Measurements from ENCODE around the gene SYP. TPM values are rescaled to one million over a fixed set of nuclear protein-coding genes. Genes with fewer than 3 reads are reported as not detected.

The SYP gene
- total and polyA plus RNA-seq, 2 donors (not counting 1 experiment from before 2014, with no cell fraction given) = 1.2 to 1.6 TPM

- H3K27ac Mint-ChIP-seq = no peak overlapping the region
- H3K4me1 Mint-ChIP-seq = peaks cover 8% of the 10 kb centered on the region
- H3K27me3 Mint-ChIP-seq = no peaks in the 10 kb centered on the region
- no peak for DNase-seq
- ChIA-PET POLR2A (no interaction called here), CTCF (no interaction called here)
- H3K79me2 ChIP-seq (ENCODE audit: control insufficient read depth, insufficient read depth, low read length) = no peaks in the 10 kb centered on the region
- intact Hi-C loops (cut with micrococcal nuclease) = no loop called here
- H3K36me3 ChIP-seq (replicated peaks in 1 of 2; ENCODE audit: control extremely low read depth in 1 of 2, control insufficient read depth in 1 of 2, extremely low read depth in 1 of 2, insufficient read depth in 2 of 2, low read length in 1 of 2) = no peaks in the 10 kb centered on the region
- WGBS (ENCODE audit: insufficient coverage) = 32% methylated on average over 3 of the region's 12 CpGs
- H3K4me1 ChIP-seq (ENCODE audit: control insufficient read depth in 2 of 2, insufficient read depth in 2 of 2, low read length in 2 of 2) = peaks cover 4 to 13% of the 10 kb centered on the region in 2 donors
- H3K9ac ChIP-seq (ENCODE audit: low read length) = no peak overlapping the region
- H3K4me3 ChIP-seq (ENCODE audit: control extremely low read depth in 1 of 5, extremely low read depth in 1 of 5, insufficient read depth in 1 of 5, low read depth in 2 of 5, low read length in 4 of 5) = no peak overlapping the region
- H3K27ac ChIP-seq (ENCODE audit: low read length in 2 of 2) = no peak overlapping the region
- no peak for ATAC-seq (ENCODE audit: low read depth)
- no peaks in the 10 kb centered on the region for H4K20me1 ChIP-seq (ENCODE audit: control insufficient read depth, insufficient read depth, low read length, poor library complexity, severe bottlenecking)
- no peaks in the 10 kb centered on the region for H3K9me3 Mint-ChIP-seq (ENCODE audit: insufficient read depth)
- H3K27me3 ChIP-seq (replicated peaks in 1 of 4; ENCODE audit: control extremely low read depth in 1 of 4, control insufficient read depth in 3 of 4, insufficient read depth in 4 of 4, low read length in 3 of 4) = no peaks in the 10 kb centered on the region
- no peaks in the 10 kb centered on the region for H3K9me3 ChIP-seq (ENCODE audit: control extremely low read depth in 1 of 3, control insufficient read depth in 2 of 3, insufficient read depth in 1 of 3, low read length in 2 of 3)
- H2AFZ ChIP-seq (ENCODE audit: insufficient read depth, low read depth, low read length, poor library complexity, severe bottlenecking) = no peak overlapping the region
- H3K4me2 ChIP-seq (replicated peaks; ENCODE audit: low read depth, low read length, poor library complexity, severe bottlenecking) = no peak overlapping the region
- no peak for TF ChIP-seq CTCF (IDR thresholded peaks at IDR 0.05)
- H3K4me3 Mint-ChIP-seq = peak overlapping the region; percentile 50
Observed at GRCh38 chrX:49198540-49199314, 1.3 kb downstream of the SYP start.

GRCh38 chrX:49197543-49198087 lies 2.4 kb downstream of the SYP start:
- no peaks in the 10 kb centered on the region for H4K20me1 ChIP-seq (ENCODE audit: control insufficient read depth, insufficient read depth, low read length, poor library complexity, severe bottlenecking)
- ChIA-PET POLR2A (no interaction called here), CTCF (no interaction called here)
- H3K27ac Mint-ChIP-seq = no peak overlapping the region
- no peaks in the 10 kb centered on the region for H3K27me3 ChIP-seq (replicated peaks in 1 of 4; ENCODE audit: control extremely low read depth in 1 of 4, control insufficient read depth in 3 of 4, insufficient read depth in 4 of 4, low read length in 3 of 4)
- H3K9ac ChIP-seq (ENCODE audit: low read length) = no peak overlapping the region
- no peaks in the 10 kb centered on the region for H3K9me3 ChIP-seq (ENCODE audit: control extremely low read depth in 1 of 3, control insufficient read depth in 2 of 3, insufficient read depth in 1 of 3, low read length in 2 of 3)
- no peaks in the 10 kb centered on the region for H3K36me3 ChIP-seq (replicated peaks in 1 of 2; ENCODE audit: control extremely low read depth in 1 of 2, control insufficient read depth in 1 of 2, extremely low read depth in 1 of 2, insufficient read depth in 2 of 2, low read length in 1 of 2)
- H3K4me1 Mint-ChIP-seq = peaks cover 13% of the 10 kb centered on the region
- WGBS (ENCODE audit: insufficient coverage) = 92% methylated on average over 9 of the region's 13 CpGs
- no peak for ATAC-seq (ENCODE audit: low read depth)
- no peaks in the 10 kb centered on the region for H3K9me3 Mint-ChIP-seq (ENCODE audit: insufficient read depth)
- no peaks in the 10 kb centered on the region for H3K27me3 Mint-ChIP-seq
- TF ChIP-seq CTCF (IDR thresholded peaks at IDR 0.05) (no peak), EZH2 (IDR thresholded peaks at IDR 0.05; ENCODE audit: borderline replicate concordance, insufficient read depth, low read depth, low read length, poor library complexity, severe bottlenecking) (no peak)
- H3K4me3 Mint-ChIP-seq = no peak overlapping the region
- no peak overlapping the region for H2AFZ ChIP-seq (ENCODE audit: insufficient read depth, low read depth, low read length, poor library complexity, severe bottlenecking)
- H3K27ac ChIP-seq (ENCODE audit: low read length in 2 of 2) = no peak overlapping the region
- peaks cover 4 to 16% of the 10 kb centered on the region in 2 donors for H3K4me1 ChIP-seq (ENCODE audit: control insufficient read depth in 2 of 2, insufficient read depth in 2 of 2, low read length in 2 of 2)
- no peak overlapping the region for H3K4me3 ChIP-seq (ENCODE audit: control extremely low read depth in 1 of 5, extremely low read depth in 1 of 5, insufficient read depth in 1 of 5, low read depth in 2 of 5, low read length in 4 of 5)
- H3K4me2 ChIP-seq (replicated peaks; ENCODE audit: low read depth, low read length, poor library complexity, severe bottlenecking) = no peak overlapping the region
- H3K79me2 ChIP-seq (ENCODE audit: control insufficient read depth, insufficient read depth, low read length) = no peaks in the 10 kb centered on the region
- DNase-seq = no peak
- intact Hi-C loops (cut with micrococcal nuclease) = no loop called here

Data from B cell (primary cell).